OCI-LY3 (cell line): Measurements from ENCODE around the gene STX16.

Experiments used
- EZH2phosphoT487 ChIP-seq: fragments of 200-600 bp; shearing (Covaris generic); IDR thresholded peaks from 2 replicates; pipeline ENCODE4 v1.6.1; 2018; ENCODE audit warnings: antibody characterized with exemption, mixed run types, low read depth
- TF ChIP-seq, protein P1 (sequence below): fragments of 200-600, 300-600 bp; sonication (generic); IDR thresholded peaks from 2 replicates; pipeline ENCODE4 v1.5.1; 2014; ENCODE audit warnings: antibody characterized with exemption, low read length, low read depth

DNA sequence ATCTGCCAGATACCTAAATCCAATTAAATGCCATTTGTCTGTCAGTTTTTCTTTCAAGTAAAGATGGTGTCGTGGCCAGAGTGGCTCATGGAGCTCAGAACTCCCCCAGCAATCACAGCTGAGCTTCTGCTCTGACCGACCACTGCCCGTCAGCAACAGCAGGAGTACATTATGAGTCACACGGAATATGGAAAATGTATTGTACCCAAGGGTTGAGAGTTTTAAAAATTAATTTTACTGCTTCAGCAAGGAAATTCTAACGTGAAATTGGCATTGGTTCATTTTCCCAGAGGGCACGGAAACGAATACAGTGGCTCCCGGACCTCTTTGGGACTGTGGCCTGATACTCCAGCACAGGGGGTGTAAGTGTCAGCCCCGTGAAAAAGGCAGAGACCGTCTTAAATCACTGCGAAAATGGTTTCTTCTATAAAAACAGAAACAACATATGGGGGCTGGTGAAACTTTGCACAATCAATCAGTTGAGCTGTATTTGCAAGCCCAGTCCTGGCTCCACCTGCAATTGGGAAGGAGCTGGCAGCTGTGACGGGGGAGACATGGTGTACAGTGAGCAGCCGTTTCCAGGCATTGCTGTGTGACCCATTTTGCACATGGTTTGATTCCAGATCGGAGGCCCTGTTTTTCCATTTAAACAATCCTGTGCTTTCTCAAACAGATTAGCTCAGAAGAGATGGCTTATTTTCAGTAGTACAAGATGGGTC, 54.3 kb downstream of the STX16 start:
- TF ChIP-seq, protein P1, sequence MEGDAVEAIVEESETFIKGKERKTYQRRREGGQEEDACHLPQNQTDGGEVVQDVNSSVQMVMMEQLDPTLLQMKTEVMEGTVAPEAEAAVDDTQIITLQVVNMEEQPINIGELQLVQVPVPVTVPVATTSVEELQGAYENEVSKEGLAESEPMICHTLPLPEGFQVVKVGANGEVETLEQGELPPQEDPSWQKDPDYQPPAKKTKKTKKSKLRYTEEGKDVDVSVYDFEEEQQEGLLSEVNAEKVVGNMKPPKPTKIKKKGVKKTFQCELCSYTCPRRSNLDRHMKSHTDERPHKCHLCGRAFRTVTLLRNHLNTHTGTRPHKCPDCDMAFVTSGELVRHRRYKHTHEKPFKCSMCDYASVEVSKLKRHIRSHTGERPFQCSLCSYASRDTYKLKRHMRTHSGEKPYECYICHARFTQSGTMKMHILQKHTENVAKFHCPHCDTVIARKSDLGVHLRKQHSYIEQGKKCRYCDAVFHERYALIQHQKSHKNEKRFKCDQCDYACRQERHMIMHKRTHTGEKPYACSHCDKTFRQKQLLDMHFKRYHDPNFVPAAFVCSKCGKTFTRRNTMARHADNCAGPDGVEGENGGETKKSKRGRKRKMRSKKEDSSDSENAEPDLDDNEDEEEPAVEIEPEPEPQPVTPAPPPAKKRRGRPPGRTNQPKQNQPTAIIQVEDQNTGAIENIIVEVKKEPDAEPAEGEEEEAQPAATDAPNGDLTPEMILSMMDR, result no peak
- TF ChIP-seq EZH2phosphoT487, result no peak
